Medulla oblongata (tissue), 1 donor: ENCODE results near the gene CILP2.

ENCODE experiments used
- DNase-seq: peaks from one replicate; pipeline ENCODE4 v3.0.0-alpha.2; 2015; ENCODE audit errors: extremely low spot score

CILP2 gene

GRCh38 chr19:19528721-19529490 lies 9.2 kb upstream of the CILP2 start, which contains the start of gene YJEFN3:
TSS of gene YJEFN3 (plus strand) at chr19:19528911. CDS start at chr19:19528933, 22 bp downstream.
- peak; percentile 25 for DNase-seq

GRCh38 chr19:19529783-19530422 lies 8.2 kb upstream of the CILP2 start:
- DNase-seq, result no peak

GRCh38 chr19:19530423-19530804 lies 7.7 kb upstream of the CILP2 start:
- no peak for DNase-seq

- no peak for DNase-seq
These were observed 7.2 kb upstream of the CILP2 start for GRCh38 chr19:19530889-19531288.

GRCh38 chr19:19531951-19532805 lies 5.9 kb upstream of the CILP2 start:
- peak; percentile 81 for DNase-seq

GRCh38 chr19:19532806-19533701 lies 5.0 kb upstream of the CILP2 start:
- no peak for DNase-seq

- DNase-seq, result no peak
These were observed 4.2 kb upstream of the CILP2 start for GRCh38 chr19:19533841-19534240.

GRCh38 chr19:19534556-19535265 lies 3.4 kb upstream of the CILP2 start:
- DNase-seq, result no peak

- DNase-seq, result no peak
These were observed 2.5 kb upstream of the CILP2 start for GRCh38 chr19:19535311-19536191.

GRCh38 chr19:19537075-19538048 lies 703 bp upstream of the CILP2 start:
- DNase-seq, result no peak

- no peak for DNase-seq
These were observed 711 bp downstream of the CILP2 start for GRCh38 chr19:19538785-19539166.

- no peak for DNase-seq
These were observed 1.6 kb downstream of the CILP2 start for GRCh38 chr19:19539698-19540063.

- DNase-seq, result no peak
These were observed 2.1 kb downstream of the CILP2 start for GRCh38 chr19:19540064-19540714.

- no peak for DNase-seq
These were observed 2.9 kb downstream of the CILP2 start for GRCh38 chr19:19540715-19541515.

- DNase-seq, result no peak
These were observed 3.6 kb downstream of the CILP2 start for GRCh38 chr19:19541616-19542015.

- no peak for DNase-seq
These were observed 4.4 kb downstream of the CILP2 start for GRCh38 chr19:19542507-19542906.

- DNase-seq, result no peak
These were observed 5.0 kb downstream of the CILP2 start for GRCh38 chr19:19543101-19543500.
